ENCODE data around the gene HAPLN3.

DNA sequence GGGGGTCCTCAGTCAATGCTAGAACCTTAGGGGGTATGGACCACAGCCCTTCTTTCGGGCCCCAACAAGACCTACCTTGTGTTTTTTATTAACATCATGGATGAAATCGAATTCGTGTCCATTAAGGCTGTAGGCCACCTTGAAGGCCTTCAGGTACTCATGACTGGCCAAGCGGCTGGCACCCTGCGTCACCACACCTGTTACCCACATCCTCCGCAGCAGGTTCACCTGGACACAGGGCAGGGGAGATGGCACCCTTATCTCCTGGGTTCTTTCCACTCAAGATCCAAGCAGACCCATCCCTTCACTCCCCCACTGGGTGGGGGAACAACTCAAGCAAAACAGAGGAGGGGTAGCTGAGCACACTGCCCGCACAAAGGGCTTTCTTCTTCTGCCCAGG, 11.2 kb upstream of the HAPLN3 start:
- TF ChIP-seq, protein P1, sequence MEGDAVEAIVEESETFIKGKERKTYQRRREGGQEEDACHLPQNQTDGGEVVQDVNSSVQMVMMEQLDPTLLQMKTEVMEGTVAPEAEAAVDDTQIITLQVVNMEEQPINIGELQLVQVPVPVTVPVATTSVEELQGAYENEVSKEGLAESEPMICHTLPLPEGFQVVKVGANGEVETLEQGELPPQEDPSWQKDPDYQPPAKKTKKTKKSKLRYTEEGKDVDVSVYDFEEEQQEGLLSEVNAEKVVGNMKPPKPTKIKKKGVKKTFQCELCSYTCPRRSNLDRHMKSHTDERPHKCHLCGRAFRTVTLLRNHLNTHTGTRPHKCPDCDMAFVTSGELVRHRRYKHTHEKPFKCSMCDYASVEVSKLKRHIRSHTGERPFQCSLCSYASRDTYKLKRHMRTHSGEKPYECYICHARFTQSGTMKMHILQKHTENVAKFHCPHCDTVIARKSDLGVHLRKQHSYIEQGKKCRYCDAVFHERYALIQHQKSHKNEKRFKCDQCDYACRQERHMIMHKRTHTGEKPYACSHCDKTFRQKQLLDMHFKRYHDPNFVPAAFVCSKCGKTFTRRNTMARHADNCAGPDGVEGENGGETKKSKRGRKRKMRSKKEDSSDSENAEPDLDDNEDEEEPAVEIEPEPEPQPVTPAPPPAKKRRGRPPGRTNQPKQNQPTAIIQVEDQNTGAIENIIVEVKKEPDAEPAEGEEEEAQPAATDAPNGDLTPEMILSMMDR (IDR thresholded peaks at IDR 0.05; ENCODE audit: insufficient read depth, low read length), result no peak
- TF ChIP-seq, protein P2, sequence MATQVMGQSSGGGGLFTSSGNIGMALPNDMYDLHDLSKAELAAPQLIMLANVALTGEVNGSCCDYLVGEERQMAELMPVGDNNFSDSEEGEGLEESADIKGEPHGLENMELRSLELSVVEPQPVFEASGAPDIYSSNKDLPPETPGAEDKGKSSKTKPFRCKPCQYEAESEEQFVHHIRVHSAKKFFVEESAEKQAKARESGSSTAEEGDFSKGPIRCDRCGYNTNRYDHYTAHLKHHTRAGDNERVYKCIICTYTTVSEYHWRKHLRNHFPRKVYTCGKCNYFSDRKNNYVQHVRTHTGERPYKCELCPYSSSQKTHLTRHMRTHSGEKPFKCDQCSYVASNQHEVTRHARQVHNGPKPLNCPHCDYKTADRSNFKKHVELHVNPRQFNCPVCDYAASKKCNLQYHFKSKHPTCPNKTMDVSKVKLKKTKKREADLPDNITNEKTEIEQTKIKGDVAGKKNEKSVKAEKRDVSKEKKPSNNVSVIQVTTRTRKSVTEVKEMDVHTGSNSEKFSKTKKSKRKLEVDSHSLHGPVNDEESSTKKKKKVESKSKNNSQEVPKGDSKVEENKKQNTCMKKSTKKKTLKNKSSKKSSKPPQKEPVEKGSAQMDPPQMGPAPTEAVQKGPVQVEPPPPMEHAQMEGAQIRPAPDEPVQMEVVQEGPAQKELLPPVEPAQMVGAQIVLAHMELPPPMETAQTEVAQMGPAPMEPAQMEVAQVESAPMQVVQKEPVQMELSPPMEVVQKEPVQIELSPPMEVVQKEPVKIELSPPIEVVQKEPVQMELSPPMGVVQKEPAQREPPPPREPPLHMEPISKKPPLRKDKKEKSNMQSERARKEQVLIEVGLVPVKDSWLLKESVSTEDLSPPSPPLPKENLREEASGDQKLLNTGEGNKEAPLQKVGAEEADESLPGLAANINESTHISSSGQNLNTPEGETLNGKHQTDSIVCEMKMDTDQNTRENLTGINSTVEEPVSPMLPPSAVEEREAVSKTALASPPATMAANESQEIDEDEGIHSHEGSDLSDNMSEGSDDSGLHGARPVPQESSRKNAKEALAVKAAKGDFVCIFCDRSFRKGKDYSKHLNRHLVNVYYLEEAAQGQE (IDR thresholded peaks at IDR 0.05; ENCODE audit: insufficient replicate concordance, low read depth), result no peak
- TF ChIP-seq POLR2AphosphoS5 (IDR thresholded peaks at IDR 0.05; ENCODE audit: low read depth) (no peak), SPI1 (IDR thresholded peaks at IDR 0.05; ENCODE audit: borderline replicate concordance, low read depth) (no peak), GABPA (IDR thresholded peaks at IDR 0.05; ENCODE audit: low read depth) (no peak)
